Osteocyte (in vitro differentiated cells): ENCODE results near the gene HMX1. TPM values are rescaled to one million over a fixed set of nuclear protein-coding genes. Genes with fewer than 3 reads are reported as not detected.

ENCODE experiments used
- DNase-seq: peaks from one replicate; pipeline ENCODE4 v3.0.0; 2021; ENCODE audit warnings: mixed read lengths; ENCODE audit not compliant: unreplicated experiment; ENCODE audit errors: extremely low spot score
- H3K27ac Mint-ChIP-seq: one replicate; pipeline ENCODE4 v1.8.0; 2021; ENCODE audit warnings: mild to moderate bottlenecking, mixed read lengths; ENCODE audit not compliant: unreplicated experiment
- H3K27me3 Mint-ChIP-seq: one replicate; pipeline ENCODE4 v1.8.0; 2021; ENCODE audit warnings: mixed read lengths; ENCODE audit not compliant: unreplicated experiment
- H3K36me3 Mint-ChIP-seq: one replicate; pipeline ENCODE4 v1.8.0; 2021; ENCODE audit warnings: mixed read lengths; ENCODE audit not compliant: unreplicated experiment
- H3K4me1 Mint-ChIP-seq: one replicate; pipeline ENCODE4 v1.8.0; 2021; ENCODE audit warnings: mixed read lengths; ENCODE audit not compliant: unreplicated experiment
- H3K4me3 Mint-ChIP-seq: one replicate; pipeline ENCODE4 v1.8.0; 2021; ENCODE audit warnings: mild to moderate bottlenecking, moderate library complexity, mixed read lengths; ENCODE audit not compliant: unreplicated experiment
- H3K9me3 Mint-ChIP-seq: one replicate; pipeline ENCODE4 v1.8.0; 2021; ENCODE audit warnings: mixed read lengths; ENCODE audit not compliant: unreplicated experiment
- total RNA-seq: library from RNA; stranded (reverse); gene quantifications from 2 replicates; pipeline ENCODE4 v1.2.1, GENCODE V29; 2021
- TF ChIP-seq, protein P1 (sequence below): fragments of 200-600 bp; sonication (generic); IDR thresholded peaks from 2 replicates; pipeline ENCODE4 v1.5.0; 2021; ENCODE audit warnings: antibody characterized with exemption, mild to moderate bottlenecking, moderate library complexity

HMX1 gene
- total RNA-seq, 1 donor from 2014 or later = 3.5 TPM

DNA sequence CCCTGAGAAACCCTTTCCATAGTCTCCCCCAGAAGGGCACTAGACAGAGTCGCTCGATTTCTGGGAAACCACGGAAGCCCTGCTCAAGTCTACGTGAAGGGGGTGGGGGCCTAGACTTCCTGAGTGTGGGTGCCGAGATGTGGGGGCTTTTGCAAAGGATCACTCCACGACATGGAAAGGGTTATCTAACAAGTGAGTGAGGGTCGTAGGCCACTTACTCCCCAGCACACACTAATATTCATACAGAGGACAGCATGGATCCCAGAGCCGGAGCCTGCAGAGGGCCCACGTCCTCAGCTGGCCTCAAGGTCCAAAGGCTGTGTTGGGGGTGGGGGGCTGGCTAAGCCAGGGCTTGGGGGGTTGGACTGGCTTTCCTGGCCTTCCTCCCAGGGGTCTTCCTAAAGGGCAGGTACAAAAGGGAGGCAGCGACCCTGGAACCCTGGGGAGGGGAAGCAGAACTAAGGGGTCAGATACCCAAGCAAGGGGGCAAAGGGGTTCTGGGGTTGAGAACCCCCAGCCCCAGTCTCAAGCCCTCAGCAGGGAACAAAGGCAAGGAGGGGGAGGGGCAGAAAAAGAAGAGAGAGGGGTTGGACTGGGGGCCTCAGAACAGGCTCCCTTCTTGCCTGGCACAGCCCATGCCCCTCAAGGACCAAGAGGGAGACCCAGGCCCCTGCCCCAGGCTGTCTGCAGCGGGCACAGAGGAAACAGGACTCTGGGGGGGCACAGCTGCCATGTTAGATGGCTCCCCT, 1.6 kb downstream of the HMX1 start:
- Mint-ChIP-seq H3K27ac (no peak overlapping the region), H3K36me3 (no peaks in the 10 kb centered on the region), H3K4me3 (peak overlapping the region; percentile 67), H3K27me3 (peaks cover 33% of the 10 kb centered on the region), H3K4me1 (peaks cover 10% of the 10 kb centered on the region), H3K9me3 (no peaks in the 10 kb centered on the region)
- DNase-seq = no peak
- TF ChIP-seq, protein P1, sequence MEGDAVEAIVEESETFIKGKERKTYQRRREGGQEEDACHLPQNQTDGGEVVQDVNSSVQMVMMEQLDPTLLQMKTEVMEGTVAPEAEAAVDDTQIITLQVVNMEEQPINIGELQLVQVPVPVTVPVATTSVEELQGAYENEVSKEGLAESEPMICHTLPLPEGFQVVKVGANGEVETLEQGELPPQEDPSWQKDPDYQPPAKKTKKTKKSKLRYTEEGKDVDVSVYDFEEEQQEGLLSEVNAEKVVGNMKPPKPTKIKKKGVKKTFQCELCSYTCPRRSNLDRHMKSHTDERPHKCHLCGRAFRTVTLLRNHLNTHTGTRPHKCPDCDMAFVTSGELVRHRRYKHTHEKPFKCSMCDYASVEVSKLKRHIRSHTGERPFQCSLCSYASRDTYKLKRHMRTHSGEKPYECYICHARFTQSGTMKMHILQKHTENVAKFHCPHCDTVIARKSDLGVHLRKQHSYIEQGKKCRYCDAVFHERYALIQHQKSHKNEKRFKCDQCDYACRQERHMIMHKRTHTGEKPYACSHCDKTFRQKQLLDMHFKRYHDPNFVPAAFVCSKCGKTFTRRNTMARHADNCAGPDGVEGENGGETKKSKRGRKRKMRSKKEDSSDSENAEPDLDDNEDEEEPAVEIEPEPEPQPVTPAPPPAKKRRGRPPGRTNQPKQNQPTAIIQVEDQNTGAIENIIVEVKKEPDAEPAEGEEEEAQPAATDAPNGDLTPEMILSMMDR = no peak

GRCh38 chr4:8869002-8869897, 2.4 kb downstream of the HMX1 start:
- TF ChIP-seq, protein P1 = no peak
- peaks cover 31% of the 10 kb centered on the region for H3K27me3 Mint-ChIP-seq
- H3K27ac Mint-ChIP-seq = no peak overlapping the region
- no peak for DNase-seq
- H3K4me3 Mint-ChIP-seq = no peak overlapping the region
- H3K4me1 Mint-ChIP-seq = peaks cover 10% of the 10 kb centered on the region
- no peaks in the 10 kb centered on the region for H3K9me3 Mint-ChIP-seq
- no peaks in the 10 kb centered on the region for H3K36me3 Mint-ChIP-seq

- no peak for DNase-seq
- Mint-ChIP-seq H3K36me3 (no peaks in the 10 kb centered on the region), H3K4me3 (no peak overlapping the region), H3K9me3 (no peaks in the 10 kb centered on the region), H3K27ac (no peak overlapping the region), H3K4me1 (peaks cover 10% of the 10 kb centered on the region), H3K27me3 (peaks cover 27% of the 10 kb centered on the region)
- TF ChIP-seq, protein P1 = no peak
These were observed 3.2 kb downstream of the HMX1 start for GRCh38 chr4:8868321-8869001.

- DNase-seq = no peak
- TF ChIP-seq, protein P1 = no peak
- peaks cover 23% of the 10 kb centered on the region for H3K27me3 Mint-ChIP-seq
- H3K4me1 Mint-ChIP-seq = peaks cover 10% of the 10 kb centered on the region
- H3K36me3 Mint-ChIP-seq = no peaks in the 10 kb centered on the region
- H3K27ac Mint-ChIP-seq = no peak overlapping the region
- no peak overlapping the region for H3K4me3 Mint-ChIP-seq
- H3K9me3 Mint-ChIP-seq = no peaks in the 10 kb centered on the region
These were observed 3.9 kb downstream of the HMX1 start for GRCh38 chr4:8867624-8868320.
